ENCODE data around the gene BAIAP2.
"Not testable (repeated sequence)": the region's sequence is repeated elsewhere in the genome, so short reads cannot be mapped to it uniquely, and the experiment has no call there.

BAIAP2 gene

GRCh38 chr17:81151278-81151677 is 116.3 kb downstream of the BAIAP2 start:
- intact Hi-C loops (cut with DNase I), result no loop called here
- DNase-seq, result no peak

- intact Hi-C loops (cut with DNase I), result no loop called here
- DNase-seq, result no peak
Measured at GRCh38 chr17:81152288-81152828, 117.4 kb downstream of the BAIAP2 start.

- intact Hi-C loops (cut with DNase I), result no loop called here
- peak; percentile 54 to 95 (median 86) for DNase-seq
Measured at GRCh38 chr17:81153340-81153803, 118.4 kb downstream of the BAIAP2 start.

GRCh38 chr17:81154016-81154415 is 119.1 kb downstream of the BAIAP2 start:
- intact Hi-C loops (cut with DNase I), result not testable (repeated sequence)
- peak in 1 of 42 donors; percentile 60 for DNase-seq

- intact Hi-C loops (cut with DNase I), result no loop called here
- no peak for DNase-seq
Measured at GRCh38 chr17:81154961-81155360, 120.0 kb downstream of the BAIAP2 start.

- intact Hi-C loops (cut with DNase I), result no loop called here
- no peak for DNase-seq
Measured at GRCh38 chr17:81156866-81157805, 122.2 kb downstream of the BAIAP2 start.

- intact Hi-C loops (cut with DNase I), result no loop called here
- no peak for DNase-seq
Measured at GRCh38 chr17:81157848-81158687, 123.1 kb downstream of the BAIAP2 start.

- intact Hi-C loops (cut with DNase I), result no loop called here
- no peak for DNase-seq
Measured at GRCh38 chr17:81158688-81159590, 124.0 kb downstream of the BAIAP2 start.

- no peak for DNase-seq
- intact Hi-C loops (cut with DNase I), result no loop called here
Measured at GRCh38 chr17:81159611-81160265, 124.8 kb downstream of the BAIAP2 start.

GRCh38 chr17:81160306-81160705 is 125.4 kb downstream of the BAIAP2 start:
- intact Hi-C loops (cut with DNase I), result no loop called here
- DNase-seq, result peak in 27 of 42 donors; percentile 25 to 73 (median 48)

GRCh38 chr17:81160747-81161453 is 125.9 kb downstream of the BAIAP2 start:
- no peak for DNase-seq
- intact Hi-C loops (cut with DNase I), result no loop called here

GRCh38 chr17:81161536-81161935 is 126.6 kb downstream of the BAIAP2 start:
- intact Hi-C loops (cut with DNase I), result no loop called here

GRCh38 chr17:81161972-81162371 is 127.0 kb downstream of the BAIAP2 start:
- intact Hi-C loops (cut with DNase I), result no loop called here
- DNase-seq, result no peak

More at GRCh38 chr17:81161536-81161935, 126.6 kb downstream of the BAIAP2 start:
- DNase-seq, result no peak

- intact Hi-C loops (cut with DNase I), result no loop called here
- DNase-seq, result no peak
Measured at GRCh38 chr17:81162491-81162890, 127.5 kb downstream of the BAIAP2 start.

GRCh38 chr17:81163051-81163695 is 128.2 kb downstream of the BAIAP2 start:
- intact Hi-C loops (cut with DNase I), result no loop called here
- no peak for DNase-seq

- DNase-seq, result no peak
- intact Hi-C loops (cut with DNase I), result no loop called here
Measured at GRCh38 chr17:81163703-81164370, 128.9 kb downstream of the BAIAP2 start.
